K562 (cell line): Measurements from ENCODE around the gene GFRA1. TPM values are rescaled to one million over a fixed set of nuclear protein-coding genes. Genes with fewer than 3 reads are reported as not detected.

Experiments
- ATAC-seq: fragments of 200-7000 bp; cut with Tn5 transposase; 3 replicates; pipeline ENCODE4 v1.9.1; 2020; ENCODE audit warnings: moderate library complexity
- BruUV-seq: library from RNA; stranded (reverse); fragments of 400-500 nt; replicated peaks from 2 replicates; lab custom pipeline; 2021; lab: Mats Ljungman, UMichigan
- CTCF ChIA-PET: fragments of 300-600 bp; formaldehyde crosslinking; extraction: SDS; loops from one replicate; lab custom pipeline; 2021; ENCODE audit warnings: low intra/inter-chr PET ratio; lab: Yijun Ruan, JAX
- POLR2A ChIA-PET: fragments of 300-600, 350-650 bp; sonication (Branson Sonifier 250); formaldehyde crosslinking; extraction: SDS; loops from one replicate; lab custom pipeline; 2021; ENCODE audit warnings: antibody characterized with exemption, inconsistent platforms; lab: Yijun Ruan, JAX
- DNase-seq, 4 experiments: peaks; one replicate each; pipeline versions ENCODE4 v3.0.0 to v3.0.0-alpha.2; 2011 to 2018; ENCODE audit warnings: low spot score in 3 of 4, mixed read lengths in 3 of 4; ENCODE audit errors: extremely low read depth in 1 of 4
- FAIRE-seq: peaks from 2 replicates; lab custom pipeline; 2011; peaks lifted over from hg19 to GRCh38; lab: Jason Lieb, UNC
- H2AFZ ChIP-seq: 2 replicates; pipeline ENCODE4 v1.6.0; 2011; ENCODE audit warnings: low read depth, low read length, control low read depth, inconsistent platforms
- H3K27ac ChIP-seq: fragments of 200-600 bp; 3 replicates; pipeline ENCODE4 v1.8.0; 2011; ENCODE audit warnings: low read depth, mild to moderate bottlenecking, control low read depth, inconsistent platforms, low read length, moderate library complexity, mixed read lengths; ENCODE audit errors: extremely low read depth
- H3K27me3 ChIP-seq, 2 experiments: fragments of 300-600 bp in 1 of 2; 2 replicates in 1 of 2; 3 replicates in 1 of 2; pipeline versions ENCODE4 v1.6.0 to v1.8.0; 2011; ENCODE audit warnings: inconsistent platforms in 2 of 2, low read length in 2 of 2, mild to moderate bottlenecking in 1 of 2, mixed read lengths in 1 of 2, moderate library complexity in 1 of 2; ENCODE audit not compliant: control insufficient read depth in 2 of 2, insufficient read depth in 2 of 2
- H3K36me3 ChIP-seq: fragments of 300-600 bp; 3 replicates; pipeline ENCODE4 v1.8.0; 2011; ENCODE audit warnings: mild to moderate bottlenecking, low read length, inconsistent platforms; ENCODE audit not compliant: control insufficient read depth, insufficient read depth
- H3K4me1 ChIP-seq, 2 experiments: fragments of 200-600 bp in 1 of 2; replicated peaks in 1 of 2; 2 replicates in 1 of 2; 3 replicates in 1 of 2; pipeline versions ENCODE4 v1.5.1 to v1.8.0; 2011; ENCODE audit warnings: inconsistent platforms in 2 of 2, low read length in 2 of 2, mild to moderate bottlenecking in 1 of 2, mixed read lengths in 1 of 2, moderate library complexity in 1 of 2; ENCODE audit not compliant: control insufficient read depth in 2 of 2, insufficient read depth in 2 of 2
- H3K4me2 ChIP-seq: 2 replicates; pipeline ENCODE4 v1.6.1; 2011; ENCODE audit warnings: low read length, control low read depth, inconsistent platforms, mixed read lengths; ENCODE audit not compliant: insufficient read depth
- H3K4me3 ChIP-seq: fragments of 200-600 bp; sonication (generic), shearing (Covaris generic); 2 replicates; pipeline ENCODE4 v1.5.1; 2016; ENCODE audit warnings: control low read depth, inconsistent platforms
- H3K79me2 ChIP-seq: fragments of 200-600 bp; 3 replicates; pipeline ENCODE4 v1.8.0; 2011; ENCODE audit warnings: low read length, inconsistent platforms; ENCODE audit not compliant: control insufficient read depth, insufficient read depth
- H3K9ac ChIP-seq, 2 experiments: 2 replicates each; pipeline versions ENCODE4 v1.6.0 to v1.6.1; 2011; ENCODE audit warnings: low read depth in 2 of 2, low read length in 2 of 2, control low read depth in 1 of 2, inconsistent platforms in 1 of 2, mild to moderate bottlenecking in 1 of 2, mixed read lengths in 1 of 2; ENCODE audit not compliant: insufficient read depth in 1 of 2
- H3K9me1 ChIP-seq: one replicate; pipeline ENCODE4 v1.6.0; 2011; ENCODE audit warnings: inconsistent platforms, mild to moderate bottlenecking, low read length, moderate library complexity; ENCODE audit not compliant: control insufficient read depth, insufficient read depth
- H3K9me3 ChIP-seq: replicated peaks from 2 replicates; pipeline ENCODE4 v1.5.1; 2011; ENCODE audit warnings: low read depth, low read length, inconsistent platforms; ENCODE audit not compliant: control insufficient read depth, insufficient read depth
- H4K20me1 ChIP-seq: replicated peaks from 2 replicates; pipeline ENCODE4 v1.6.1; 2011; ENCODE audit warnings: low read length, inconsistent platforms, mixed read lengths; ENCODE audit not compliant: control insufficient read depth, insufficient read depth
- BRD4 ChIP-seq: fragments of 200-600 bp; sonication (generic); IDR thresholded peaks from 2 replicates; pipeline ENCODE4 v1.6.1; 2017; ENCODE audit warnings: inconsistent platforms
- BRF1 ChIP-seq: IDR thresholded peaks from 3 replicates; pipeline ENCODE4 v1.6.1; 2011; ENCODE audit warnings: borderline replicate concordance, mild to moderate bottlenecking; ENCODE audit not compliant: insufficient read length; ENCODE audit errors: extremely low read depth
- ELF1 ChIP-seq: fragments of 200-800 bp; sonication (Bioruptor generic); IDR thresholded peaks from 2 replicates; pipeline ENCODE4 v1.6.1; 2016; ENCODE audit warnings: missing genetic modification characterization, missing compliant biosample characterization
- FOS ChIP-seq: IDR thresholded peaks from 3 replicates; pipeline ENCODE4 v1.6.1; 2011; ENCODE audit not compliant: insufficient read length; ENCODE audit errors: extremely low read depth
- HDAC3 ChIP-seq: fragments of 450-650 bp; IDR thresholded peaks from 2 replicates; pipeline ENCODE4 v1.6.1; 2018; ENCODE audit warnings: borderline replicate concordance, mild to moderate bottlenecking, moderate library complexity; ENCODE audit not compliant: partially characterized antibody
- HEY1 ChIP-seq: fragments of 250-450 bp; sonication (Bioruptor Pico); IDR thresholded peaks from 2 replicates; pipeline ENCODE4 v1.5.0; 2020; ENCODE audit warnings: mild to moderate bottlenecking, moderate library complexity, borderline replicate concordance
- IFI16 ChIP-seq: fragments of 250-450 bp; sonication (Bioruptor Pico); IDR thresholded peaks from 2 replicates; pipeline ENCODE4 v2.1.2; 2022; ENCODE audit warnings: mild to moderate bottlenecking, inconsistent platforms
- ILK ChIP-seq: fragments of 450-650 bp; IDR thresholded peaks from 2 replicates; pipeline ENCODE4 v1.6.1; 2016; ENCODE audit warnings: missing genetic modification characterization, low read depth, mild to moderate bottlenecking, missing compliant biosample characterization, moderate library complexity, borderline replicate concordance
- YY1 ChIP-seq, 3 experiments: IDR thresholded peaks; 2 replicates each; pipeline ENCODE4 v1.6.1; 2011; ENCODE audit warnings: low read length in 2 of 3, mild to moderate bottlenecking in 2 of 3, moderate library complexity in 2 of 3, borderline replicate concordance in 1 of 3, control low read depth in 1 of 3, low read depth in 1 of 3; ENCODE audit not compliant: insufficient read depth in 3 of 3, insufficient replicate concordance in 2 of 3, control insufficient read depth in 1 of 3, insufficient read length in 1 of 3; ENCODE audit errors: extremely low read depth in 1 of 3
- ZNF263 ChIP-seq: sonication (generic); formaldehyde crosslinking; IDR thresholded peaks from 2 replicates; pipeline ENCODE4 v1.8.0; 2022; ENCODE audit warnings: mild to moderate bottlenecking, missing genetic modification reagents, borderline replicate concordance
- WGBS: fragments of 100-300 bp; shearing (Covaris generic); methylation state at CpG from one replicate; pipeline ENCODE4 v1.1.6; 2016; ENCODE audit warnings: low coverage, mixed read lengths; ENCODE audit not compliant: insufficient coverage; ENCODE audit errors: missing lambda C conversion rate; 5-methylcytosine and 5-hydroxymethylcytosine counted together
- in situ Hi-C: fragments of 300-500 bp; cut with MboI; formaldehyde crosslinking; loops from 4 replicates; pipeline ENCODE4 v1.15.0; 2018; ENCODE audit warnings: inconsistent platforms, mixed read lengths
- intact Hi-C: fragments of 100-400 bp; cut with micrococcal nuclease; formaldehyde crosslinking; loops from 2 replicates; pipeline ENCODE4 v1.14.2; 2022
- polyA plus RNA-seq, 8 experiments: library from polyadenylated mRNA; depleted of rRNA in 4 of 8; stranded (reverse) in 5 of 8; unstranded in 3 of 8; fragments of >200 nt; fragmentation: Nextera tagmentation in 2 of 8; fragmentation: Illumina TruSeq in 1 of 8; extraction: Ambion mirVana in 2 of 8; extraction: Trizol in 1 of 8; gene quantifications; 2 replicates each; pipeline versions ENCODE4 v1.2.1 to v1.2.3, GENCODE V29; 2011 to 2014; ENCODE audit warnings: inconsistent platforms in 1 of 8, missing spikeins in 1 of 8
- total RNA-seq, 7 experiments: library from RNA; depleted of rRNA in 6 of 7; stranded (reverse); fragments of >200 nt in 6 of 7; fragmentation: Illumina TruSeq in 2 of 7; extraction: Trizol in 2 of 7; gene quantifications; 2 replicates each; pipeline versions ENCODE4 v1.2.1 to v1.2.3, GENCODE V29; 2011 to 2021; ENCODE audit warnings: low replicate concordance in 1 of 7
- TF ChIP-seq, protein P1 (sequence below), 2 experiments: fragments of 450-650 bp; conservative IDR thresholded peaks; 2 replicates each; pipeline ENCODE4 v1.6.1; 2017; ENCODE audit warnings: mild to moderate bottlenecking in 2 of 2, moderate library complexity in 2 of 2
- TF ChIP-seq, protein P2 (sequence below): fragments of 450-650 bp; formaldehyde crosslinking; IDR thresholded peaks from 2 replicates; pipeline ENCODE4 v1.4.0; 2020; ENCODE audit warnings: mild to moderate bottlenecking, moderate library complexity
- TF ChIP-seq, protein P3 (sequence below): sonication (generic); formaldehyde crosslinking; IDR thresholded peaks from 2 replicates; pipeline ENCODE4 v1.8.0; 2022; ENCODE audit warnings: missing genetic modification reagents, mild to moderate bottlenecking, moderate library complexity, borderline replicate concordance

GFRA1 gene
- total and polyA plus RNA-seq, 9 of the 15 experiments (the other 6 are each of a cell fraction or from before 2014, with no cell fraction given) = 0.04 TPM; not detected in 8

DNA sequence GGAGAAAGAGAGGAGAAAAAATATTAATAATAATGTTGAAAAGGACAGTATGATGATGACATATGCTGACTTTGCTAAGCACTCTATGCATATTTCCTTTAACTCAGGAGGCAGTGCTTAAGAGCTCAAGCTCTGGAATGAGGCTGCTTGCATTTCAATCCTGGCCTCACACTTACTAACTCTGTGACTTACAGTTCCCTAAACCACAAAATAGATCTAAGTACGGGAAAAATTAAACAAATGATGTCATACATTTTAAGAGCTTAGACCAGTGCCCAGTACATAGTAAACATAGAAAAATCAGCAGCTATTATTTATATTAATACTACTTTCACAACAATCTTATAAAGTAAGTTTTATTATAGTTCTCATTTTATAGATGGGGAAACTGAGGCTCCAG is 61.3 kb downstream of the GFRA1 start:
- ATAC-seq (no peak), FAIRE-seq (no peak)
- no TSS peak for BruUV-seq
- in situ Hi-C loops (no loop called here), intact Hi-C loops (no loop called here)
- 0% methylated on average over 1 of the region's 1 CpG for WGBS
- Histone ChIP-seq H3K9me1 (no peaks in the 10 kb centered on the region), H3K27me3 (no peaks in the 10 kb centered on the region; a peak in 1 of 5 replicates), H4K20me1 (no peaks in the 10 kb centered on the region), H3K36me3 (no peaks in the 10 kb centered on the region)
- TF ChIP-seq BRF1 = no peak
- no peak for TF ChIP-seq HDAC3
- TF ChIP-seq HEY1 = no peak
- no peak for TF ChIP-seq IFI16 (CRISPR knock-in tag)
- TF ChIP-seq, protein P1, sequence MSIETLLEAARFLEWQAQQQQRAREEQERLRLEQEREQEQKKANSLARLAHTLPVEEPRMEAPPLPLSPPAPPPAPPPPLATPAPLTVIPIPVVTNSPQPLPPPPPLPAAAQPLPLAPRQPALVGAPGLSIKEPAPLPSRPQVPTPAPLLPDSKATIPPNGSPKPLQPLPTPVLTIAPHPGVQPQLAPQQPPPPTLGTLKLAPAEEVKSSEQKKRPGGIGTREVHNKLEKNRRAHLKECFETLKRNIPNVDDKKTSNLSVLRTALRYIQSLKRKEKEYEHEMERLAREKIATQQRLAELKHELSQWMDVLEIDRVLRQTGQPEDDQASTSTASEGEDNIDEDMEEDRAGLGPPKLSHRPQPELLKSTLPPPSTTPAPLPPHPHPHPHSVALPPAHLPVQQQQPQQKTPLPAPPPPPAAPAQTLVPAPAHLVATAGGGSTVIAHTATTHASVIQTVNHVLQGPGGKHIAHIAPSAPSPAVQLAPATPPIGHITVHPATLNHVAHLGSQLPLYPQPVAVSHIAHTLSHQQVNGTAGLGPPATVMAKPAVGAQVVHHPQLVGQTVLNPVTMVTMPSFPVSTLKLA (conservative IDR thresholded peaks at IDR 0.05) = no peak
- TF ChIP-seq, protein P2, sequence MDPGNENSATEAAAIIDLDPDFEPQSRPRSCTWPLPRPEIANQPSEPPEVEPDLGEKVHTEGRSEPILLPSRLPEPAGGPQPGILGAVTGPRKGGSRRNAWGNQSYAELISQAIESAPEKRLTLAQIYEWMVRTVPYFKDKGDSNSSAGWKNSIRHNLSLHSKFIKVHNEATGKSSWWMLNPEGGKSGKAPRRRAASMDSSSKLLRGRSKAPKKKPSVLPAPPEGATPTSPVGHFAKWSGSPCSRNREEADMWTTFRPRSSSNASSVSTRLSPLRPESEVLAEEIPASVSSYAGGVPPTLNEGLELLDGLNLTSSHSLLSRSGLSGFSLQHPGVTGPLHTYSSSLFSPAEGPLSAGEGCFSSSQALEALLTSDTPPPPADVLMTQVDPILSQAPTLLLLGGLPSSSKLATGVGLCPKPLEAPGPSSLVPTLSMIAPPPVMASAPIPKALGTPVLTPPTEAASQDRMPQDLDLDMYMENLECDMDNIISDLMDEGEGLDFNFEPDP = no peak
- no peak for TF ChIP-seq BRD4
- TF ChIP-seq ELF1 (tag) = no peak
- TF ChIP-seq YY1 (IDR thresholded peaks at IDR 0.05; ENCODE audit: borderline replicate concordance in 1 of 3, control insufficient read depth in 1 of 3, extremely low read depth in 1 of 3, insufficient read depth in 3 of 3, insufficient read length in 1 of 3, insufficient replicate concordance in 2 of 3, low read depth in 1 of 3, low read length in 2 of 3) = no peak
- TF ChIP-seq FOS = no peak
- TF ChIP-seq ILK (tag) = no peak
- TF ChIP-seq, protein P3, sequence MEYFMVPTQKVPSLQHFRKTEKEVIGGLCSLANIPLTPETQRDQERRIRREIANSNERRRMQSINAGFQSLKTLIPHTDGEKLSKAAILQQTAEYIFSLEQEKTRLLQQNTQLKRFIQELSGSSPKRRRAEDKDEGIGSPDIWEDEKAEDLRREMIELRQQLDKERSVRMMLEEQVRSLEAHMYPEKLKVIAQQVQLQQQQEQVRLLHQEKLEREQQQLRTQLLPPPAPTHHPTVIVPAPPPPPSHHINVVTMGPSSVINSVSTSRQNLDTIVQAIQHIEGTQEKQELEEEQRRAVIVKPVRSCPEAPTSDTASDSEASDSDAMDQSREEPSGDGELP (CRISPR knock-in tag) = no peak
- TF ChIP-seq ZNF263 (CRISPR knock-in tag) = no peak
- TF ChIP-seq, all 486 proteins: peak for 0
- no peaks in the 10 kb centered on the region for H3K4me1 ChIP-seq
- H3K79me2 ChIP-seq = no peaks in the 10 kb centered on the region
- no peak overlapping the region for H2AFZ ChIP-seq
- H3K27ac ChIP-seq = no peak overlapping the region
- no peak for DNase-seq
- H3K9ac ChIP-seq = no peak overlapping the region
- ChIA-PET CTCF (no interaction called here), POLR2A (no interaction called here)
- H3K4me3 ChIP-seq = no peak overlapping the region
- H3K9me3 ChIP-seq = no peaks in the 10 kb centered on the region
- H3K4me2 ChIP-seq = no peak overlapping the region
